ENCODE data around the gene SBNO1.
"Not testable (repeated sequence)": the region's sequence is repeated elsewhere in the genome, so short reads cannot be mapped to it uniquely, and the experiment has no call there.

The SBNO1 gene

GRCh38 chr12:123390498-123391426 lies 26.1 kb upstream of the SBNO1 start:
- in situ Hi-C loops (cut with HindIII; ENCODE audit: low pct_ligation_motif_present, low sequenced_read_pairs): no loop called here
- Histone ChIP-seq H3K4me3 (ENCODE audit: low read depth, low read length) (peak overlapping the region; percentile 67), H3K27ac (no peak overlapping the region), H3K27me3 (replicated peaks) (no peaks in the 10 kb centered on the region), H3K36me3 (replicated peaks) (peaks cover 48% of the 10 kb centered on the region)
- TF ChIP-seq CTCF (IDR thresholded peaks at IDR 0.05; ENCODE audit: low read depth, low read length, missing control alignments): peak; percentile 3
- DNase-seq: no peak

GRCh38 chr12:123389560-123390351 lies 25.1 kb upstream of the SBNO1 start:
- H3K27ac ChIP-seq: peak overlapping the region; percentile 46
- peak overlapping the region; percentile 67 for H3K4me3 ChIP-seq (ENCODE audit: low read depth, low read length)

GRCh38 chr12:123388951-123389559 lies 24.4 kb upstream of the SBNO1 start:
- Histone ChIP-seq H3K36me3 (replicated peaks) (peaks cover 33% of the 10 kb centered on the region), H3K27me3 (replicated peaks) (no peaks in the 10 kb centered on the region), H3K4me3 (ENCODE audit: low read depth, low read length) (peak overlapping the region; percentile 67), H3K27ac (peak overlapping the region; percentile 46)
- no peak for TF ChIP-seq CTCF (IDR thresholded peaks at IDR 0.05; ENCODE audit: low read depth, low read length, missing control alignments)
- DNase-seq: no peak
- in situ Hi-C loops (cut with HindIII; ENCODE audit: low pct_ligation_motif_present, low sequenced_read_pairs): no loop called here

More at GRCh38 chr12:123389560-123390351, 25.1 kb upstream of the SBNO1 start:
- in situ Hi-C loops (cut with HindIII; ENCODE audit: low pct_ligation_motif_present, low sequenced_read_pairs): no loop called here
- no peak for TF ChIP-seq CTCF (IDR thresholded peaks at IDR 0.05; ENCODE audit: low read depth, low read length, missing control alignments)
- Histone ChIP-seq H3K27me3 (replicated peaks) (no peaks in the 10 kb centered on the region), H3K36me3 (replicated peaks) (peaks cover 40% of the 10 kb centered on the region)
- DNase-seq: no peak

- in situ Hi-C loops (cut with HindIII; ENCODE audit: low pct_ligation_motif_present, low sequenced_read_pairs): no loop called here
- H3K36me3 ChIP-seq (replicated peaks): peaks cover 29% of the 10 kb centered on the region
- H3K4me3 ChIP-seq (ENCODE audit: low read depth, low read length): peak overlapping the region; percentile 67
- H3K27ac ChIP-seq: peak overlapping the region; percentile 61
- no peak for TF ChIP-seq CTCF (IDR thresholded peaks at IDR 0.05; ENCODE audit: low read depth, low read length, missing control alignments)
- no peaks in the 10 kb centered on the region for H3K27me3 ChIP-seq (replicated peaks)
- DNase-seq: peak; percentile 50
These were observed 23.7 kb upstream of the SBNO1 start for GRCh38 chr12:123388177-123388950.

GRCh38 chr12:123387508-123388176 lies 23.0 kb upstream of the SBNO1 start:
- no peak for DNase-seq
- Histone ChIP-seq H3K27ac (peak overlapping the region; percentile 61), H3K27me3 (replicated peaks) (no peaks in the 10 kb centered on the region), H3K4me3 (ENCODE audit: low read depth, low read length) (no peak overlapping the region), H3K36me3 (replicated peaks) (peaks cover 21% of the 10 kb centered on the region)
- in situ Hi-C loops (cut with HindIII; ENCODE audit: low pct_ligation_motif_present, low sequenced_read_pairs): no loop called here
- no peak for TF ChIP-seq CTCF (IDR thresholded peaks at IDR 0.05; ENCODE audit: low read depth, low read length, missing control alignments)

GRCh38 chr12:123385536-123385935 lies 20.9 kb upstream of the SBNO1 start:
- H3K36me3 ChIP-seq (replicated peaks); H3K4me3 ChIP-seq (ENCODE audit: low read depth, low read length); H3K27me3 ChIP-seq (replicated peaks); in situ Hi-C loops (cut with HindIII; ENCODE audit: low pct_ligation_motif_present, low sequenced_read_pairs); DNase-seq: not testable (repeated sequence)
- H3K27ac ChIP-seq: peak overlapping the region; percentile 50

All from brain microvascular endothelial cell (primary cell).